PFSK-1 (cell line): ENCODE results near the gene RUNX2.

Experiments used
- FOXP2 ChIP-seq: optimal IDR thresholded peaks from 2 replicates; pipeline ENCODE3; 2011; ENCODE audit warnings: borderline replicate concordance, control low read depth, inconsistent platforms; ENCODE audit not compliant: insufficient read depth; ENCODE audit errors: extremely low read length, extremely low read depth
- POLR2AphosphoS5 ChIP-seq: IDR thresholded peaks from 2 replicates; pipeline ENCODE4 v1.6.1; 2012; ENCODE audit warnings: low read depth, mild to moderate bottlenecking, control low read depth, low read length, moderate library complexity
- REST ChIP-seq, 2 experiments: IDR thresholded peaks; 2 replicates each; pipeline versions ENCODE4 v1.6.1 to v1.8.0; 2011 to 2012; ENCODE audit warnings: low read depth in 2 of 2, low read length in 2 of 2, control low read depth in 1 of 2, inconsistent platforms in 1 of 2, mild to moderate bottlenecking in 1 of 2, moderate library complexity in 1 of 2; ENCODE audit not compliant: insufficient read depth in 1 of 2
- SIN3A ChIP-seq: IDR thresholded peaks from 2 replicates; pipeline ENCODE4 v1.6.1; 2012; ENCODE audit warnings: mild to moderate bottlenecking, low read length, moderate library complexity, borderline replicate concordance; ENCODE audit not compliant: insufficient read depth
- TAF1 ChIP-seq: IDR thresholded peaks from 2 replicates; pipeline ENCODE4 v1.6.1; 2012; ENCODE audit warnings: low read length, control low read depth, borderline replicate concordance; ENCODE audit not compliant: insufficient read depth

Gene RUNX2

DNA sequence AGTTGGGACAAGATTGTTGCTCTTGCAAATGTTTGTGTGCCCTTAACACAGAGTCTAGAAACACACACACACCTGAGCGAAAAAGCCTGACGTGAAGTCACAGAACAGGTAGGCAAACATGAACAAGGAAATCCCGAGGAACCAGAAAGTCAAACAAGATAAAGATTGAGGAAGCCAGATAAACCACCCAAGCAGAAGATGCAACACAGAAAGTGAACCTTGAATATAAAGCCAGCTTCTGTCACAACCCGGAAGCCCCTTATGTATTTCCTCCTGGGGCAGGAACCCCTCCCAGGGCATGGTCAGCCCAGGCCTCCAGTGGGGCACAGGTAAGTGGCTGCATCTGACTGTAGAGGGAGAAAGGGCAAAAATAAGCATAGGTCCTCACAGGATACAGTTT lies 207.8 kb downstream of the RUNX2 start:
- TF ChIP-seq TAF1 (no peak), SIN3A (no peak), FOXP2 (no peak), REST (IDR thresholded peaks at IDR 0.05; ENCODE audit: insufficient read depth in 1 of 2, low read depth in 2 of 2, low read length in 2 of 2) (no peak), POLR2AphosphoS5 (no peak)

GRCh38 chr6:45537539-45537938 lies 209.4 kb downstream of the RUNX2 start:
- TF ChIP-seq POLR2AphosphoS5 = no peak

GRCh38 chr6:45538641-45539547 lies 210.8 kb downstream of the RUNX2 start:
- TF ChIP-seq SIN3A (no peak), REST (IDR thresholded peaks at IDR 0.05; ENCODE audit: insufficient read depth in 1 of 2, low read depth in 2 of 2, low read length in 2 of 2) (no peak), POLR2AphosphoS5 (no peak), TAF1 (no peak), FOXP2 (no peak)

DNA sequence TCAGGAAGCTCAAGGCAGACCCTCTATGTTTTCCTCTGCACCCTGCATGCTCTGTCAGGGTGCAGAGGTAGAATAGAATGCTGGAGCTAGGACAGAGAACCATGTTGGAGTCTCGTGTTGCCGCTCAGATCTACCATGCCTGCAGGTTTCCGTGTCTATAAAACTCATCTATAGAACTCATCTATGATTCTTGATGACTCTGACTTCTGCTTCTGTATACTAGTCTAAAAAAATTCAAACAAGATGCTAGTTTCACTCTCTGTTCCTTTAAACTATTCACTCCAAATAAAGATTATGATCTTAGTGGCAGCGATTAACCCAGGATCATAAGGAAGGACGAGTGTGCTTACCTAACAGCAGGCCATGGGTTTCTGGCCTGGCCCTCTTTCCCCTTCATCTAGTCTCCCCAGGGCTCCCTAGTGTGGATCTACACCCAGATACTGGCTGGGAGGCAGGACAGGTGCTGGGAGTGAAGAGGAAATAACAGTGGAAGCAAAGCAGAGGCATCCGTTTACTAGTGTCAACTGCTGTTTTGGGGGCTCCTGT lies 212.3 kb downstream of the RUNX2 start:
- TF ChIP-seq FOXP2 (no peak), POLR2AphosphoS5 (no peak), REST (IDR thresholded peaks at IDR 0.05; ENCODE audit: insufficient read depth in 1 of 2, low read depth in 2 of 2, low read length in 2 of 2) (no peak), SIN3A (no peak), TAF1 (no peak)

GRCh38 chr6:45541934-45542333 lies 213.8 kb downstream of the RUNX2 start:
- TF ChIP-seq POLR2AphosphoS5 = no peak
- no peak for TF ChIP-seq REST (IDR thresholded peaks at IDR 0.05; ENCODE audit: insufficient read depth in 1 of 2, low read depth in 2 of 2, low read length in 2 of 2)
- no peak for TF ChIP-seq FOXP2
- TF ChIP-seq TAF1 = no peak
- TF ChIP-seq SIN3A = no peak
